ENCODE data around the gene KLHL1. TPM values are rescaled to one million over a fixed set of nuclear protein-coding genes. Genes with fewer than 3 reads are reported as not detected.

Gene KLHL1
- total and polyA plus RNA-seq, 2 of the 4 experiments (the other 2 are of a cell fraction): not detected

DNA sequence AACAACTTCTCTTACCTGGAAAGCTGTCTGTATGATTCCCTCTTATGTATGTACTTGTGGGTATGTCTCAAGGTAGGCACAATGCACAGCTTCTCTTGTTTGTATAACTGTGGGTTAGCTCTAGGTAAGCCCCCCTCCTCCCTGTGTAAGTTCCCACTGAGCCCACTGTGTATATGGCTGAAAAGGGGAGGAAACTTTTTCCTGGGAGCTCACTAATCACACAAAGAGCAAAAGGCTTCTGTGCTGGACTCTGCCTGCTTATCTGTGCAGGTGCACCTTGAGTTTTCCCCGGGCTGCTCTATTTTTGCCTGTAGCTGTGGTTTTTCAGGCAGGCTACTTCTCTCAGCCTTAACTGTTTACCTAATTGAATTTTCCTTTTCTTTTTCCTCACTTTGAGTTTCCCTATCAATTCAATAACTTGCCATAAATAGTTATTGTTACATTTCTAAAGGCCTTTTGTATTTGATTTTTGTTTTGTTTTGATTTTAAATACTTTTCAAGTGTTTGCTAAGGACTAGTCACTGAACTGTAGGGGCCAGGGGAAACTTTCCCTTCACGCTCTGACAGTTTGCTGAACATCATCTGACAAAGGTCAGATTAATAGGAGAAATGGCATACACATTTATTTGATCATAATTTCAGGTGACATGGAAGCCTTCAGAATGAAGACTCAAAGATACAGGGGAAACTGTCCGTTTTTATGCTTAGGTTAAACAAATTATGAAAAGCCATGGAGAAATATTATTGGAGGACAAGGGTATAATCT lies 424.1 kb downstream of the KLHL1 start:
- DNase-seq: no peak

More for the DNA sequence above, 424.1 kb downstream of the KLHL1 start:
- no peak overlapping the region for H2AFZ ChIP-seq (replicated peaks; ENCODE audit: low read length, poor library complexity)
- H4K91ac ChIP-seq (ENCODE audit: insufficient read depth, low read depth, low read length): no peak overlapping the region
- no peak overlapping the region for H2BK20ac ChIP-seq (ENCODE audit: low read depth, low read length)
- no TSS peak for BruUV-seq (replicated peaks)
- ATAC-seq (ENCODE audit: low read depth): no peak
- dilution Hi-C loops (cut with HindIII; ENCODE audit: low sequenced_read_pairs, unreplicated experiment): no loop called here
- WGBS, 2 experiments (ENCODE audit: extremely low coverage in 2 of 2, insufficient read length in 1 of 2): 0% methylated on average over 1 of the region's 3 CpGs; no CpG with 5 or more reads in 1 of the 2 experiments
- no peak overlapping the region for H3K14ac ChIP-seq (replicated peaks; ENCODE audit: low read depth, low read length)
- intact Hi-C loops (cut with micrococcal nuclease): no loop called here
- H3K4ac ChIP-seq (ENCODE audit: low read depth, low read length): no peak overlapping the region
- no peak overlapping the region for H2BK15ac ChIP-seq (ENCODE audit: low read depth, low read length)
- in situ Hi-C loops (cut with MboI; ENCODE audit: low sequenced_read_pairs): no loop called here
- H4K20me1 ChIP-seq (ENCODE audit: insufficient read depth, low read length): no peaks in the 10 kb centered on the region
- H4K5ac ChIP-seq (ENCODE audit: low read depth, low read length): no peak overlapping the region
- H3K4me2 ChIP-seq (ENCODE audit: low read depth, low read length): no peak overlapping the region
- H3K9me3 ChIP-seq (ENCODE audit: control insufficient read depth, insufficient read depth, low read length): peaks cover 4% of the 10 kb centered on the region; the same call in 1 of the 2 replicates
- H3K9me1 ChIP-seq (ENCODE audit: insufficient read depth, low read length): no peaks in the 10 kb centered on the region
- no peaks in the 10 kb centered on the region for H3K27me3 ChIP-seq (ENCODE audit: control insufficient read depth, insufficient read depth, low read length)
- no peak overlapping the region for H3K56ac ChIP-seq (ENCODE audit: extremely low read depth, insufficient read depth, low read length)
- CTCF ChIA-PET: no interaction called here
- H2AK5ac ChIP-seq (ENCODE audit: low read depth, low read length): no peak overlapping the region
- no peaks in the 10 kb centered on the region for H3K79me1 ChIP-seq (ENCODE audit: low read depth in 1 of 2, low read length in 2 of 2)
- H3K23ac ChIP-seq (ENCODE audit: low read depth, low read length): no peak overlapping the region
- no peak overlapping the region for H3K18ac ChIP-seq (ENCODE audit: low read depth, low read length)
- no peak overlapping the region for H3K4me3 ChIP-seq (ENCODE audit: insufficient read depth, low read depth, low read length)
- H3K9ac ChIP-seq (ENCODE audit: low read depth, low read length): no peak overlapping the region
- no peak overlapping the region for H2BK120ac ChIP-seq (ENCODE audit: low read depth, low read length)
- no peak overlapping the region for H4K8ac ChIP-seq (ENCODE audit: low read depth in 2 of 2, low read length in 2 of 2)
- TF ChIP-seq, protein P1, sequence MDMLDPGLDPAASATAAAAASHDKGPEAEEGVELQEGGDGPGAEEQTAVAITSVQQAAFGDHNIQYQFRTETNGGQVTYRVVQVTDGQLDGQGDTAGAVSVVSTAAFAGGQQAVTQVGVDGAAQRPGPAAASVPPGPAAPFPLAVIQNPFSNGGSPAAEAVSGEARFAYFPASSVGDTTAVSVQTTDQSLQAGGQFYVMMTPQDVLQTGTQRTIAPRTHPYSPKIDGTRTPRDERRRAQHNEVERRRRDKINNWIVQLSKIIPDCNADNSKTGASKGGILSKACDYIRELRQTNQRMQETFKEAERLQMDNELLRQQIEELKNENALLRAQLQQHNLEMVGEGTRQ (IDR thresholded peaks at IDR 0.05; ENCODE audit: low read depth, low read length): no peak
- TF ChIP-seq RFX5 (IDR thresholded peaks at IDR 0.05; ENCODE audit: low read depth, low read length): no peak
- no peak for TF ChIP-seq POLR2A (IDR thresholded peaks at IDR 0.05; ENCODE audit: low read depth, low read length)
- TF ChIP-seq MXI1 (IDR thresholded peaks at IDR 0.05; ENCODE audit: borderline replicate concordance, low read depth, low read length): no peak
- TF ChIP-seq MAZ (IDR thresholded peaks at IDR 0.05; ENCODE audit: borderline replicate concordance, low read depth, low read length): no peak
- TF ChIP-seq MAFK (IDR thresholded peaks at IDR 0.05; ENCODE audit: low read depth, low read length): no peak
- no peak for TF ChIP-seq RAD21 (IDR thresholded peaks at IDR 0.05; ENCODE audit: low read length)
- TF ChIP-seq CEBPB (IDR thresholded peaks at IDR 0.05; ENCODE audit: low read depth, low read length): no peak
- TF ChIP-seq, protein P2, sequence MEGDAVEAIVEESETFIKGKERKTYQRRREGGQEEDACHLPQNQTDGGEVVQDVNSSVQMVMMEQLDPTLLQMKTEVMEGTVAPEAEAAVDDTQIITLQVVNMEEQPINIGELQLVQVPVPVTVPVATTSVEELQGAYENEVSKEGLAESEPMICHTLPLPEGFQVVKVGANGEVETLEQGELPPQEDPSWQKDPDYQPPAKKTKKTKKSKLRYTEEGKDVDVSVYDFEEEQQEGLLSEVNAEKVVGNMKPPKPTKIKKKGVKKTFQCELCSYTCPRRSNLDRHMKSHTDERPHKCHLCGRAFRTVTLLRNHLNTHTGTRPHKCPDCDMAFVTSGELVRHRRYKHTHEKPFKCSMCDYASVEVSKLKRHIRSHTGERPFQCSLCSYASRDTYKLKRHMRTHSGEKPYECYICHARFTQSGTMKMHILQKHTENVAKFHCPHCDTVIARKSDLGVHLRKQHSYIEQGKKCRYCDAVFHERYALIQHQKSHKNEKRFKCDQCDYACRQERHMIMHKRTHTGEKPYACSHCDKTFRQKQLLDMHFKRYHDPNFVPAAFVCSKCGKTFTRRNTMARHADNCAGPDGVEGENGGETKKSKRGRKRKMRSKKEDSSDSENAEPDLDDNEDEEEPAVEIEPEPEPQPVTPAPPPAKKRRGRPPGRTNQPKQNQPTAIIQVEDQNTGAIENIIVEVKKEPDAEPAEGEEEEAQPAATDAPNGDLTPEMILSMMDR (conservative IDR thresholded peaks at IDR 0.05; ENCODE audit: low read depth, low read length): no peak
- TF ChIP-seq CHD1 (IDR thresholded peaks at IDR 0.05; ENCODE audit: low read depth, low read length): no peak
- no peak for TF ChIP-seq NFE2L2 (IDR thresholded peaks at IDR 0.05; ENCODE audit: low read depth, low read length)
- no peak overlapping the region for H2BK5ac ChIP-seq (ENCODE audit: low read depth, low read length, poor library complexity, severe bottlenecking)
- H3K4me1 ChIP-seq (ENCODE audit: control insufficient read depth, insufficient read depth, low read length): no peaks in the 10 kb centered on the region
- POLR2A ChIA-PET (ENCODE audit: unreplicated experiment): no interaction called here
- H3K36me3 ChIP-seq (ENCODE audit: control insufficient read depth, insufficient read depth, low read length): no peaks in the 10 kb centered on the region
- no peak overlapping the region for H3K27ac ChIP-seq (ENCODE audit: insufficient read depth, low read length)
- H2AK9ac ChIP-seq (replicated peaks; ENCODE audit: low read depth, low read length, poor library complexity): no peak overlapping the region
